ENCODE measurements around the gene IFT20. TPM values are rescaled to one million over a fixed set of nuclear protein-coding genes. Genes with fewer than 3 reads are reported as not detected.
A peak's percentile ranks its signal among the peaks of the same experiment; 100 is the strongest.

IFT20 gene
- total RNA-seq, 5 donors from 2014 or later (not counting 1 experiment from before 2014, with no cell fraction given) = 29.3 to 55.4 (median 33.8) TPM

DNA sequence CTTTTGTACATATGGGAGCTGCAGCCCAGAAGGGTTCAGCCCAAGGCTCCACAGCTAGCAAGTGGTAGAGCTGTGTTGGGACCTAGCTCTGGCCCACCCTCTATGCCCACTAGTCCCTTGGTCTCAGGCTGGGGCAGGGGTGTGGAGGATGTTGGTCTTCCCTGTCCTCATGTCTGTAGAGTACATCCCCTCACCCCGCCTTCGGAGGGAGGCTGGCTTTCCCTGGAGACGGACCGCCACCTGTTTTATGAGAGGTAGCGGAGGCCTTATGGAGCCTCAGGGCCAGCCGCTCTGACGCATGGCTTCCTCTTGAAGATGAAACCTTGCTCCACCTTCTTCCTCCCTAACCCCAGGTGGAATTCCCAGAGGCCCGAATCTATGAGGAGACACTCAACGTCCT lies 8.7 kb upstream of the IFT20 start:
- Histone ChIP-seq H3K4me3 (ENCODE audit: control insufficient read depth in 1 of 2, extremely low read depth in 1 of 2, low read length in 1 of 2) (no peak overlapping the region), H3K4me1 (ENCODE audit: control insufficient read depth in 1 of 2, extremely low read depth in 1 of 2, insufficient read depth in 2 of 2, low read length in 2 of 2) (no peaks in the 10 kb centered on the region), H3K27me3 (replicated peaks in 1 of 2; ENCODE audit: control insufficient read depth in 2 of 2, extremely low read depth in 1 of 2, insufficient read depth in 2 of 2, low read length in 1 of 2) (no peaks in the 10 kb centered on the region), H3K27ac (ENCODE audit: low read length) (no peak overlapping the region), H3K36me3 (ENCODE audit: control insufficient read depth in 2 of 2, extremely low read depth in 1 of 2, insufficient read depth in 1 of 2, low read length in 1 of 2) (peaks cover 16 to 92% of the 10 kb centered on the region in 2 donors), H3K9me3 (no peaks in the 10 kb centered on the region)
- no peak for DNase-seq
- ATAC-seq (replicated peaks in 1 of 4) = no peak
- ChIA-PET POLR2A (no interaction called here), CTCF (no interaction called here)
- no peaks in the 10 kb centered on the region for H3K9me3 Mint-ChIP-seq
- peaks cover 0 to 2% (median 0%) of the 10 kb centered on the region in 3 donors for H3K4me1 Mint-ChIP-seq
- no peaks in the 10 kb centered on the region for H3K27me3 Mint-ChIP-seq
- 94% methylated on average over 7 of the region's 9 CpGs for WGBS (ENCODE audit: insufficient coverage)
- H3K36me3 Mint-ChIP-seq = peaks cover 24% of the 10 kb centered on the region
- H3K27ac Mint-ChIP-seq = no peak overlapping the region
- no peak overlapping the region for H3K4me3 Mint-ChIP-seq

DNA sequence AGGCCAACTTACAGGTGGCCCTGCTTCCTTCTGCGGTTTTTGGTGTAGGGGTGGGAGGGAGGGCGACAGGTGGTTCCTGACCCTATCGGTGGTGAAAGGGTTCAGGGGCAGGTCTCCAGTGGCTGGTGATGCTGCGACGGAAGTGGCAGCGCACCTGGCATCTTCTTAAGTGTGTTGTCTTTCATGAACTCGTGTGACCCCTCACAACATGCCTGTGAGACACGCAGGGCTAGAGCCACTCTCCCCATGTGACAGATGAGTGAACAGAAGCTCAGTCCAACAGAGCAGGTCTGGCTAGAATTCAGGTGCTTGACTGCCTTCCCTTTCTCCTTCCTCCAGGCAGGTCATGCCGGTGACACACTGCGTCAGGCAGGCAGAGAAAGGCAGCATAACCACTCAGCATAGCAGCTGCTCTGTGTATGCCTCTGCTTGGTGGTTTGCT lies 8.2 kb upstream of the IFT20 start:
- no peaks in the 10 kb centered on the region for H3K4me1 ChIP-seq (ENCODE audit: control insufficient read depth in 1 of 2, extremely low read depth in 1 of 2, insufficient read depth in 2 of 2, low read length in 2 of 2)
- no peak for DNase-seq
- H3K36me3 ChIP-seq (ENCODE audit: control insufficient read depth in 2 of 2, extremely low read depth in 1 of 2, insufficient read depth in 1 of 2, low read length in 1 of 2) = peaks cover 14 to 89% of the 10 kb centered on the region in 2 donors
- WGBS (ENCODE audit: insufficient coverage) = 58% methylated on average over 8 of the region's 10 CpGs
- peaks cover 0 to 4% (median 2%) of the 10 kb centered on the region in 3 donors for H3K4me1 Mint-ChIP-seq
- H3K27ac Mint-ChIP-seq = peak overlapping the region in 1 of 2 donors; percentile 50
- H3K27ac ChIP-seq (ENCODE audit: low read length) = no peak overlapping the region
- H3K9me3 Mint-ChIP-seq = no peaks in the 10 kb centered on the region
- POLR2A ChIA-PET = interaction anchor here in 1 of 2 donors (0.6 to 0.8 kb wide), 3 partner anchors 12 to 569 kb away, joined by 4 read pairs; no protein-coding TSS in a partner anchor
- H3K9me3 ChIP-seq = no peaks in the 10 kb centered on the region
- CTCF ChIA-PET = no interaction called here
- peaks cover 27% of the 10 kb centered on the region for H3K36me3 Mint-ChIP-seq
- no peak overlapping the region for H3K4me3 Mint-ChIP-seq
- ATAC-seq (replicated peaks in 1 of 4) = peak in 2 of 4 experiments; percentile 21 to 51
- no peaks in the 10 kb centered on the region for H3K27me3 ChIP-seq (replicated peaks in 1 of 2; ENCODE audit: control insufficient read depth in 2 of 2, extremely low read depth in 1 of 2, insufficient read depth in 2 of 2, low read length in 1 of 2)
- no peak overlapping the region for H3K4me3 ChIP-seq (ENCODE audit: control insufficient read depth in 1 of 2, extremely low read depth in 1 of 2, low read length in 1 of 2)
- H3K27me3 Mint-ChIP-seq = no peaks in the 10 kb centered on the region

GRCh38 chr17:28342313-28342712 lies 7.0 kb upstream of the IFT20 start:
- Mint-ChIP-seq H3K27me3 (no peaks in the 10 kb centered on the region), H3K36me3 (peaks cover 24% of the 10 kb centered on the region), H3K9me3 (no peaks in the 10 kb centered on the region), H3K4me1 (peaks cover 10 to 13% (median 13%) of the 10 kb centered on the region in 3 donors), H3K27ac (no peak overlapping the region), H3K4me3 (no peak overlapping the region)
- Histone ChIP-seq H3K27ac (ENCODE audit: low read length) (no peak overlapping the region), H3K36me3 (ENCODE audit: control insufficient read depth in 2 of 2, extremely low read depth in 1 of 2, insufficient read depth in 1 of 2, low read length in 1 of 2) (peaks cover 10 to 78% of the 10 kb centered on the region in 2 donors), H3K27me3 (replicated peaks in 1 of 2; ENCODE audit: control insufficient read depth in 2 of 2, extremely low read depth in 1 of 2, insufficient read depth in 2 of 2, low read length in 1 of 2) (no peaks in the 10 kb centered on the region), H3K4me3 (ENCODE audit: control insufficient read depth in 1 of 2, extremely low read depth in 1 of 2, low read length in 1 of 2) (no peak overlapping the region), H3K4me1 (ENCODE audit: control insufficient read depth in 1 of 2, extremely low read depth in 1 of 2, insufficient read depth in 2 of 2, low read length in 2 of 2) (no peaks in the 10 kb centered on the region), H3K9me3 (no peaks in the 10 kb centered on the region)
- WGBS (ENCODE audit: insufficient coverage) = 93% methylated on average over 14 of the region's 14 CpGs
- DNase-seq = no peak
- ATAC-seq (replicated peaks in 1 of 4) = no peak
- ChIA-PET POLR2A (no interaction called here), CTCF (no interaction called here)

GRCh38 chr17:28341516-28341915 lies 6.2 kb upstream of the IFT20 start:
- H3K4me1 ChIP-seq (ENCODE audit: control insufficient read depth in 1 of 2, extremely low read depth in 1 of 2, insufficient read depth in 2 of 2, low read length in 2 of 2) = peaks cover 3 to 4% of the 10 kb centered on the region in 2 experiments
- Mint-ChIP-seq H3K4me3 (no peak overlapping the region), H3K4me1 (peaks cover 18 to 21% (median 20%) of the 10 kb centered on the region in 3 donors), H3K27me3 (no peaks in the 10 kb centered on the region), H3K27ac (no peak overlapping the region), H3K9me3 (no peaks in the 10 kb centered on the region), H3K36me3 (peaks cover 19% of the 10 kb centered on the region)
- no peaks in the 10 kb centered on the region for H3K27me3 ChIP-seq (replicated peaks in 1 of 2; ENCODE audit: control insufficient read depth in 2 of 2, extremely low read depth in 1 of 2, insufficient read depth in 2 of 2, low read length in 1 of 2)
- H3K36me3 ChIP-seq (ENCODE audit: control insufficient read depth in 2 of 2, extremely low read depth in 1 of 2, insufficient read depth in 1 of 2, low read length in 1 of 2) = peaks cover 10 to 70% of the 10 kb centered on the region in 2 donors
- no peak for DNase-seq
- no peak overlapping the region for H3K4me3 ChIP-seq (ENCODE audit: control insufficient read depth in 1 of 2, extremely low read depth in 1 of 2, low read length in 1 of 2)
- no peaks in the 10 kb centered on the region for H3K9me3 ChIP-seq
- POLR2A ChIA-PET = no interaction called here
- CTCF ChIA-PET = no interaction called here
- 97% methylated on average over 7 of the region's 11 CpGs for WGBS (ENCODE audit: insufficient coverage)
- no peak for ATAC-seq (replicated peaks in 1 of 4)
- no peak overlapping the region for H3K27ac ChIP-seq (ENCODE audit: low read length)

- Mint-ChIP-seq H3K4me3 (no peak overlapping the region), H3K36me3 (peaks cover 19% of the 10 kb centered on the region), H3K4me1 (peaks cover 28 to 29% (median 28%) of the 10 kb centered on the region in 3 donors), H3K27ac (no peak overlapping the region), H3K27me3 (no peaks in the 10 kb centered on the region), H3K9me3 (no peaks in the 10 kb centered on the region)
- Histone ChIP-seq H3K27me3 (replicated peaks in 1 of 2; ENCODE audit: control insufficient read depth in 2 of 2, extremely low read depth in 1 of 2, insufficient read depth in 2 of 2, low read length in 1 of 2) (no peaks in the 10 kb centered on the region), H3K9me3 (no peaks in the 10 kb centered on the region), H3K4me3 (ENCODE audit: control insufficient read depth in 1 of 2, extremely low read depth in 1 of 2, low read length in 1 of 2) (no peak overlapping the region), H3K36me3 (ENCODE audit: control insufficient read depth in 2 of 2, extremely low read depth in 1 of 2, insufficient read depth in 1 of 2, low read length in 1 of 2) (peaks cover 10 to 58% of the 10 kb centered on the region in 2 donors), H3K27ac (ENCODE audit: low read length) (no peak overlapping the region), H3K4me1 (ENCODE audit: control insufficient read depth in 1 of 2, extremely low read depth in 1 of 2, insufficient read depth in 2 of 2, low read length in 2 of 2) (peaks cover 6 to 12% of the 10 kb centered on the region in 2 experiments)
- CTCF ChIA-PET = no interaction called here
- POLR2A ChIA-PET = no interaction called here
- 84% methylated on average over 5 of the region's 6 CpGs for WGBS (ENCODE audit: insufficient coverage)
- ATAC-seq (replicated peaks in 1 of 4) = no peak
- no peak for DNase-seq
Measured at GRCh38 chr17:28340374-28340773, 5.1 kb upstream of the IFT20 start.

DNA sequence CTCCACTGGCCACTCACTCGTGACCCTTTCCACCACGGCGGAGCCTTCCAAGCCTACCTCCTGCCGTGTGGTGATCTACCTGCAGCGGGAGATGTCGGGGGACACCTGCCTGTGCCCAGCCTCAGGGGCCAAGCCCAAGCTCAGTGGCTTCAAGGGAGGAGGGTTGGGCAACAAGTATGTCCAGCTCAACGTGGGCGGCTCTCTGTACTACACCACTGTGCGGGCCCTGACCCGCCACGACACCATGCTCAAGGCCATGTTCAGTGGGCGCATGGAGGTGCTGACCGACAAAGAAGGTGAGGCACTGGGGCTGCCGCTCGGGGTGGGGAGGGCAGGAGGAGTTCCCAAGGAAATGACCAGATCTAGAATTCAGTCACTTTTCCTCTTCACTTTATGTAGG lies 4.2 kb upstream of the IFT20 start:
- CTCF ChIA-PET = no interaction called here
- Mint-ChIP-seq H3K27ac (no peak overlapping the region), H3K9me3 (no peaks in the 10 kb centered on the region), H3K36me3 (peaks cover 19% of the 10 kb centered on the region), H3K4me3 (no peak overlapping the region), H3K27me3 (no peaks in the 10 kb centered on the region), H3K4me1 (peaks cover 33 to 38% (median 36%) of the 10 kb centered on the region in 3 donors)
- Histone ChIP-seq H3K4me1 (ENCODE audit: control insufficient read depth in 1 of 2, extremely low read depth in 1 of 2, insufficient read depth in 2 of 2, low read length in 2 of 2) (peaks cover 10 to 19% of the 10 kb centered on the region in 2 experiments), H3K36me3 (ENCODE audit: control insufficient read depth in 2 of 2, extremely low read depth in 1 of 2, insufficient read depth in 1 of 2, low read length in 1 of 2) (peaks cover 7 to 52% of the 10 kb centered on the region in 2 donors), H3K4me3 (ENCODE audit: control insufficient read depth in 1 of 2, extremely low read depth in 1 of 2, low read length in 1 of 2) (no peak overlapping the region), H3K27ac (ENCODE audit: low read length) (no peak overlapping the region), H3K9me3 (no peaks in the 10 kb centered on the region), H3K27me3 (replicated peaks in 1 of 2; ENCODE audit: control insufficient read depth in 2 of 2, extremely low read depth in 1 of 2, insufficient read depth in 2 of 2, low read length in 1 of 2) (no peaks in the 10 kb centered on the region)
- WGBS (ENCODE audit: insufficient coverage) = 97% methylated on average over 8 of the region's 15 CpGs
- DNase-seq (no peak), ATAC-seq (replicated peaks in 1 of 4) (no peak)
- POLR2A ChIA-PET = interaction anchor here in 1 of 2 donors (0.6 kb wide), 1 partner anchor 11 kb away, joined by 5 read pairs; no protein-coding TSS in a partner anchor

Measured in T-cell (primary cell).